ENCODE data around the gene SLC29A1.
A peak's percentile ranks its signal among the peaks of the same experiment; 100 is the strongest.
"Not testable (repeated sequence)": the region's sequence is repeated elsewhere in the genome, so short reads cannot be mapped to it uniquely, and the experiment has no call there.

Gene SLC29A1

GRCh38 chr6:44223319-44224028, at the start of gene SLC29A1:
Gene SLC29A1, plus strand, starts transcription at chr6:44223595. Its CDS starts 3,719 bp downstream, at chr6:44227314.
- DNase-seq (ENCODE audit: low read depth in 2 of 2): peak; percentile 82 to 87

DNA sequence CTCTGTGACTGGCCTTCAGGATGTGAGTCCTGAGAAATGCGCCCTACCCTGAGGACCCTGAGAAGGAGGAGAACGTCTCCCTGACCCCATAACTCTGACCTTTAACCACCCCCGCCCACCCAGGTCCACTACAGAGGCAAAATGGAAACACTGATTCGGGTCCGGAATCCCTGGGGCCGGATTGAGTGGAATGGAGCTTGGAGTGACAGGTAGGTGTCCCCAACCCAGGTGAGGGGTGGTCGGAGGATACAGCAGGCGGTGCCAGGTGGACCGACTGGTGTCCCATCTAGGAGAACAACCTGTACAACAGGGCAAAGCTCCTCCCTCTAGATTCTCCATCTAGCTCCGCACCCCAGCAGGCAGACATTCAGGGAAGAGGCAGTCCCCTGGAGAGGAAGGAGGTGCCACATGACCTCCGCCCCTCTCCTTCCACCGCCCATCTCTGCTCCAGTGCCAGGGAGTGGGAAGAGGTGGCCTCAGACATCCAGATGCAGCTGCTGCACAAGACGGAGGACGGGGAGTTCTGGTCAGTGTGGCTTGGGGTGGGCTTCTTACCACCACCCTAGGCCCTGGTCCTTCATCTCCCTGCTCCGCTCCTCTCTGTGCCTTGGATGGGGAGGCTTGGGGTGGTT, 47.1 kb upstream of the SLC29A1 start:
- DNase-seq (ENCODE audit: low read depth in 2 of 2): no peak

- DNase-seq (ENCODE audit: low read depth in 2 of 2): no peak
Observed at GRCh38 chr6:44176762-44177509, 46.5 kb upstream of the SLC29A1 start.

GRCh38 chr6:44177691-44178423, 45.5 kb upstream of the SLC29A1 start:
- no peak for DNase-seq (ENCODE audit: low read depth in 2 of 2)

- no peak for DNase-seq (ENCODE audit: low read depth in 2 of 2)
Observed at GRCh38 chr6:44178424-44179071, 44.8 kb upstream of the SLC29A1 start.

DNA sequence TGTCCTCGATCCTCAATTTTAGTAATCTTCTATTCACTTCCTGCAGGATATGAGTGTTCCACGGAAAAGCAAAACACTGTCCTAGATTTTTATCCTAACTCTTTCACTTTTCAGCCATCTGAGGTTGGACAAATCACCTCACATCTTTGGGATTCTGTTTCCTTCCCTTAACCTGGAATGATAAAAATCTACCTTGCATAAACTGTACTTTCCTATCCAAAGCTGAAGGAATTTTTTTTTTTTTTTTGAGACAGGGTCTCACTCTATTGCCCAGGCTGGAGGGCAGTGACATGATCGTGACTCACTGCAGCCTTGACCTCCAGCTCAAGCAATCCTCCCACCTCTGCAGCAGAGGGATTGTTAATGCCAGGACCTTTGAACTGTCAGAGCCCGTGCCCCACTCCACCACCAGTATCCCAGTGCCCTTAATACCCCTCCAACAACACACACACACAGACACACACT, 44.3 kb upstream of the SLC29A1 start:
- no peak for DNase-seq (ENCODE audit: low read depth in 2 of 2)

- no peak for DNase-seq (ENCODE audit: low read depth in 2 of 2)
Observed at GRCh38 chr6:44179648-44180047, 43.7 kb upstream of the SLC29A1 start.

GRCh38 chr6:44180406-44180805, 43.0 kb upstream of the SLC29A1 start:
- no peak for DNase-seq (ENCODE audit: low read depth in 2 of 2)

DNA sequence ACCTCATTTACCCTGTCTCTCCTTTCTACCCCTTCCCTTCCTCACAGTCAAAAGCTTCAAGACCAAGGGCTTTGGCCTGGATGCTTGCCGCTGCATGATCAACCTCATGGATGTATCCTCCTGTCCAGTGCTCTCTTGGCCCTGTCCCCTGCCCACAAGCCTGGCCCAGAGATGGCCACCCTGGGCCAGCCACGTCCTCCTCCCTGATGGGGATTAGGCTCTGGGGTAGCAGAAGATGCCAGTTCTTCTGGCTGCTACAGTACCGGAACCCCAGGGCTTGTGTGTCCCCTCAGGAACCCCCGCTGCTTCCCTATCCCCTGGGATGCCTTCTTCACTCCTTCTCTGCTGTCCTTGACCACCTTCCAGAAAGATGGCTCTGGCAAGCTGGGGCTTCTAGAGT, 42.5 kb upstream of the SLC29A1 start:
- DNase-seq (ENCODE audit: low read depth in 2 of 2): no peak

- DNase-seq (ENCODE audit: low read depth in 2 of 2): not testable (repeated sequence)
Observed at GRCh38 chr6:44181784-44182183, 41.6 kb upstream of the SLC29A1 start.

DNA sequence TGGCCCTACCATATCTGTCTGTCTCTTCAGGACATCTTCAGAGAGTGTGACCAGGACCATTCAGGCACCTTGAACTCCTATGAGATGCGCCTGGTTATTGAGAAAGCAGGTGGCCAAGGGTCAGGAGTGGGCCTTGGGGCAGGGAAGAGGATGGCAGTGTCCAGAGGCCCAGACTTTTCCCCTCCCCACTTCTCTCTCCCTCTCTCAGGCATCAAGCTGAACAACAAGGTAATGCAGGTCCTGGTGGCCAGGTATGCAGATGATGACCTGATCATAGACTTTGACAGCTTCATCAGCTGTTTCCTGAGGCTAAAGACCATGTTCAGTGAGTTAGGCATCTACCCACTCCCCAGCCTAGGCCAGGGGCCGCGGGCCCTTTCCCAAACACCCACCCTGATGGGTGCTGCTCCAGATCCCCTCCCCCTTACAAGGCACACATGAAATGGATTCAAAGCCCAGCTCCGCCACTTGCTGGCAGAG, 40.4 kb upstream of the SLC29A1 start:
- DNase-seq (ENCODE audit: low read depth in 2 of 2): no peak

DNA sequence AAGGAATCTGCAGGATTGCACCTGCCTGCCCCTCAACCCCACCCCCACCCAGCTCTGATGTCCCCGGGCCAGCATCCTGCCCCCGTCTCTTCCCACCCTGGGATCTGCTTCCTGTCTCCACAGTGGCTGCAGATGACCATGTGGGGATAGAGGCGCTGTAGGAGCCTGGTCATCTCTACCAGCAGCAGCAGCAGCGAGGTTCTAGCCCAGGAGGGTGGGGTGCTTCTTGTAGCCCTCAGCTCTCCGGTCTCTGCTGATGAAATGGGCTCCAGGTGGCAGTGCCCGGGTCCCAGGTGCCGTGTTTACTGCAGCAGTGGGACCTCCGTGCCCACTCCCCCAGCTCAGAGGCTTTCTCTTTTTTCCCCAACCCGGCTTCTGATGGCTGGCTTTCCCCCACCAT, 39.6 kb upstream of the SLC29A1 start:
- DNase-seq (ENCODE audit: low read depth in 2 of 2): no peak

DNA sequence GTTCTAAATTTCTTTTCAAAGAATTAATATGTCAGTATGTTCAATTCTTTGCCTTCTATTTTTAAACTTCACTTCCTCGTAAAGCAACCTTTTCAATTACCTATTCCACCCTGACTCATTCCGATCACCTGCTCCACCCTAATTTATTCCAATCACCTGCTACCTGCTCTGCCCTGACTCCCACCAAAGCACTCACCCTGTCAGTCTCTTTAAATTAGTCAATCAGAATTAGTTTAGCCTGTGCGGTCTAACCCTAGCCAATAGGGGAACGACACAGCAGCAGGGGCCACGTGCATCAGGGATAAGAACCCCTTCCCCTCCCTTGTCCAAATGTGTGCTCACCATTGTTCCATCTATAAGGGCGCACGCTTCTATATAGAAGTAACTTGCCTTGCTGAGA, 38.0 kb upstream of the SLC29A1 start:
- DNase-seq (ENCODE audit: low read depth in 2 of 2): not testable (repeated sequence)

DNA sequence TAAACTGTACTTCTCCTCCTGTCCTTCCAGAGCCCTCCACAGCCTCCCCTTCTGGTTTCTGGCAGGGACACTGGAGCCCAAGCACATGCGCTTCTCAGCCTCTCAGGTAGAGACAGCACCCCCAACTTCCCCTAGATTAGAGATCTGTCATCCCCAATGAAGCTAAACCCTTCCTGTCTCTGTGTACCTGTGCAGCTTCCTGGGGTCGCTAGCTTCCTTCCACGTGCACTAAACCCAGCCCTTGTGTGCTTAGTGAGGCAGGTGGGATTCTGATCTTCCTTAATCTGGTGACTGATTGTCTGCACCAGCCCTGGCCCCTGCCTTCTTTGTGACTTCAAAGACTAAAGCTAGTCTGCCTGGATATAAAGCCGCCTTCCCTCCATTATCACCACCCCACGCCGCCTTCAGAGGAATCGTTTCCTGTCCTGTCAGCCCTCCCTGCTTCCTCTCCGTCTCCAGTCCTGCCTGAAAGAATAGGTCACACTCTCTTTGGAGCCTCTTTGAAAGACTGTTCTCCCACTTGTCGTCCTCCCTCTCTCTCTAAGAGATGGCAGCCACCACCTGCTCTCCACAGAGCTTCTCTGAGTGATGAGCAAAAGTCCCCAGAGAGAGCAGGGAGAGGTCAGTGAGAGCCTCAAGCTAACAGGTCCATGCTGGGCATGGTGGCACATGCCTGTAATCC, 37.3 kb upstream of the SLC29A1 start:
- no peak for DNase-seq (ENCODE audit: low read depth in 2 of 2)

GRCh38 chr6:44186635-44187025, 36.8 kb upstream of the SLC29A1 start:
- no peak for DNase-seq (ENCODE audit: low read depth in 2 of 2)

DNA sequence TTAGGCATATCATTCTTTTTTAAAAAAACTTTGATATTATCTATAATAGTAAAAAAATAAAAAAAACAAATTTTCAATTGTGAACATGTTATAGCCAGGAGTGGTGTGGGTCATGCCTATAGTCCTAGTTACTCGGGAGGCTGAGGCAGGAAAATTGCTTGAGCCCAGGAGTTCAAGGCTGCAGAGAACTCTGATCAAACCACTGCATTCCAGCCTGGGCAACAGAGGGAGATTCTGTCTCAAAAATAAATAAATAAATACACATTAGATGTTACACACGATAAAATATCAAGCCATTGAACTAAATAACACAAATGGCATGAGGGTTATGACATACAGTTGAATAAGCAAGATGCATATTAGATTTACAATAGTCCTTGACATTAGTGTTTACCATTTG, 34.6 kb upstream of the SLC29A1 start:
- DNase-seq (ENCODE audit: low read depth in 2 of 2): no peak

- no peak for DNase-seq (ENCODE audit: low read depth in 2 of 2)
Observed at GRCh38 chr6:44189257-44189656, 34.1 kb upstream of the SLC29A1 start.

DNA sequence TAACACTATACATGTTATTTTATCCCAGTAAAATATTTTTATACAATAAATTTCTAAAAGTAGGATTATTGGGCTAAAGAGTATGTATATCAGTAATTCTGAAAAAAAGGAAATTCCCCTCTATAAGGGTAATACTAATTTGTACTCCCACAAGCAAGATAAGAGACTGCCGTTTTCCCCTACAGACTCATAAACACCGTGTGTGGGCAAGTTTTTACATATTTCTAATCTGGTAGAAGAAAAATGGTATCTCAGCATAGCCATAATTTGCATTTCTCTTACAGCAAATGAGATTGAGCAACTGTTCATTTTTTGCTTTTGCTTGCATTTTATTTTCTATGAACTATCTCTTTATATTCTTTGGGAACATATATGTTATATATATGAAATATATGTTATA, 32.7 kb upstream of the SLC29A1 start:
- DNase-seq (ENCODE audit: low read depth in 2 of 2): no peak

DNA sequence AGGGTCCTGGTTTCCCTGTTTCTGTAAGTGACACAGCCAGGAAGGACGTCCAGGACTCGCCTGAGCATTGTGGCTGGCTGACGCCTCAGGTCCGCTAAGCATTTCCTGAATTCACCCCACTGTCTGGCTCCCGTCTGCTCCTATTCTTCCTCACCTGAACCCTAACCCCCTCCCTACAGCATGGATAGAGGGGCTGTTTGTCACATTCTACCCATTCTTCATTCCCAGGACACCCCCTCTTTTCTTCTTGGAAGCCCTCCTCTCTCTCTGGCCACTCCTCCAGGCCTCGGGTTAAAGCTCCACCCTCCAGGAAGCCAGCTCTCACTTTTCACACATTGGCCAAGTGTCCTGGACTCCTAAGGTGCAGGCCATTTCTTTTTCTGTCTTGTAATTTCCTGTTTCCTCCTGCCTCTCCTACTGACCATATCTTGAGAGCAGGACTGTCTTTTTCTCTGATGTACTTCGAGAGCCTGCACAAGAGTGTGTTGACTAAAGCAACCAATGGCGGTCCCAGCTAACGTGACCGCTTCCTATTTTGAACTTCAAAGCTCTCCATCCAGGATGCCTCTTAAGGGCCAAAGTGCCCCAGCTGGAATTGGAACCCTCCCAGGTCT, 30.9 kb upstream of the SLC29A1 start:
- DNase-seq (ENCODE audit: low read depth in 2 of 2): no peak

- no peak for DNase-seq (ENCODE audit: low read depth in 2 of 2)
Observed at GRCh38 chr6:44193307-44193910, 30.0 kb upstream of the SLC29A1 start.

Data from stimulated activated CD4-positive, alpha-beta T cell treated with anti-CD3 and anti-CD28 coated beads, Interleukin-1b, Interleukin-23, amount 100 ng/mL, for 4 hours (primary cell).